GM21529 (cell line): ENCODE data around the gene ZNF226.
A peak's percentile ranks its signal among the peaks of the same experiment; 100 is the strongest.
"Not testable (repeated sequence)": the region's sequence is repeated elsewhere in the genome, so short reads cannot be mapped to it uniquely, and the experiment has no call there.

Source experiments
- ATAC-seq: cut with Tn5 transposase; IDR thresholded peaks from one replicate; pipeline ENCODE4 v1.9.1; 2021; ENCODE audit not compliant: unreplicated experiment

ZNF226 gene

GRCh38 chr19:44212250-44212865, 47.5 kb downstream of the ZNF226 start, which contains the start of gene ZNF227:
ZNF227 (plus strand) TSS chr19:44212532; CDS start chr19:44217793, 5,261 bp downstream.
- ATAC-seq, result peak; percentile 81

GRCh38 chr19:44212866-44213346, 48.0 kb downstream of the ZNF226 start:
- ATAC-seq, result peak; percentile 23

DNA sequence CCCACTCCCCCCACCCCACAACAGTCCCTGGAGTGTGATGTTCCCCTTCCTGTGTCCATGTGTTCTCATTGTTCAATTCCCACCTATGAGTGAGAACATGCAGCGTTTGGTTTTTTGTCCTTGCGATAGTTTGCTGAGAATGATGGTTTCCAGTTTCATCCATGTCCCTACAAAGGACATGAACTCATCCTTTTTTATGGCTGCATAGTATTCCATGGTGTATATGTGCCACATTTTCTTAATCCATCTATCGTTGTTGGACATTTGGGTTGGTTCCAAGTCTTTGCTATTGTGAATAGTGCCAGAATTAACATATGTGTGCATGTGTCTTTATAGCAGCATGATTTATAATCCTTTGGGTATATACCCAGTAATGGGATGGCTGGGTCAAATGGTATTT, 55.0 kb downstream of the ZNF226 start:
- not testable (repeated sequence) for ATAC-seq

GRCh38 chr19:44220761-44221160, 55.9 kb downstream of the ZNF226 start:
- not testable (repeated sequence) for ATAC-seq

DNA sequence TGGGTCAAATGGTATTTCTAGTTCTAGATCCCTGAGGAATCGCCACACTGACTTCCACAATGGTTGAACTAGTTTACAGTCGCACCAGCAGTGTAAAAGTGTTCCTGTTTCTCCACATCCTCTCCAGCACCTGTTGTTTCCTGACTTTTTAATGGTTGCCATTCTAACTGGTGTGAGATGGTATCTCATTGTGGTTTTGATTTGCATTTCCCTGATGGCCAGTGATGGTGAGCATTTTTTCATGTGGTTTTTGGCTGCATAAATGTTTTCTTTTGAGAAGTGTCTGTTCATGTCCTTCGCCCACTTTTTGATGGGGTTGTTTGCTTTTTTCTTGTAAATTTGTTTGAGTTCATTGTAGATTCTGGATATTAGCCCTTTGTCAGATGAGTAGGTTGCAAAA, 56.4 kb downstream of the ZNF226 start:
- ATAC-seq, result not testable (repeated sequence)
